Nephron (organoid): Measurements from ENCODE around the gene THYN1.

Experiments
- H3K27ac Mint-ChIP-seq, 3 experiments: 2 replicates each; pipeline ENCODE4 v1.8.0; 2020; ENCODE audit warnings: mixed read lengths in 3 of 3, mild to moderate bottlenecking in 2 of 3, moderate library complexity in 1 of 3
- H3K27me3 Mint-ChIP-seq: 2 replicates; pipeline ENCODE4 v1.8.0; 2021; ENCODE audit warnings: low read depth, mild to moderate bottlenecking, moderate library complexity, mixed read lengths
- H3K36me3 Mint-ChIP-seq: 2 replicates; pipeline ENCODE4 v1.8.0; 2020; ENCODE audit warnings: low read depth, mixed read lengths
- H3K4me1 Mint-ChIP-seq: 2 replicates; pipeline ENCODE4 v1.8.0; 2020; ENCODE audit warnings: mixed read lengths
- H3K4me3 Mint-ChIP-seq, 3 experiments: 2 replicates each; pipeline ENCODE4 v1.8.0; 2020; ENCODE audit warnings: mild to moderate bottlenecking in 3 of 3, mixed read lengths in 3 of 3, moderate library complexity in 2 of 3
- H3K9me3 Mint-ChIP-seq: 2 replicates; pipeline ENCODE4 v1.8.0; 2020; ENCODE audit warnings: mixed read lengths
- TF ChIP-seq, protein P1 (sequence below), 3 experiments: fragments of 200-600 bp; sonication (generic); IDR thresholded peaks; one replicate each; pipeline ENCODE4 v1.5.0; 2021; ENCODE audit warnings: antibody characterized with exemption in 3 of 3; ENCODE audit not compliant: unreplicated experiment in 3 of 3

Gene THYN1

GRCh38 chr11:134242376-134242775, 10.8 kb downstream of the THYN1 start:
- TF ChIP-seq, protein P1, sequence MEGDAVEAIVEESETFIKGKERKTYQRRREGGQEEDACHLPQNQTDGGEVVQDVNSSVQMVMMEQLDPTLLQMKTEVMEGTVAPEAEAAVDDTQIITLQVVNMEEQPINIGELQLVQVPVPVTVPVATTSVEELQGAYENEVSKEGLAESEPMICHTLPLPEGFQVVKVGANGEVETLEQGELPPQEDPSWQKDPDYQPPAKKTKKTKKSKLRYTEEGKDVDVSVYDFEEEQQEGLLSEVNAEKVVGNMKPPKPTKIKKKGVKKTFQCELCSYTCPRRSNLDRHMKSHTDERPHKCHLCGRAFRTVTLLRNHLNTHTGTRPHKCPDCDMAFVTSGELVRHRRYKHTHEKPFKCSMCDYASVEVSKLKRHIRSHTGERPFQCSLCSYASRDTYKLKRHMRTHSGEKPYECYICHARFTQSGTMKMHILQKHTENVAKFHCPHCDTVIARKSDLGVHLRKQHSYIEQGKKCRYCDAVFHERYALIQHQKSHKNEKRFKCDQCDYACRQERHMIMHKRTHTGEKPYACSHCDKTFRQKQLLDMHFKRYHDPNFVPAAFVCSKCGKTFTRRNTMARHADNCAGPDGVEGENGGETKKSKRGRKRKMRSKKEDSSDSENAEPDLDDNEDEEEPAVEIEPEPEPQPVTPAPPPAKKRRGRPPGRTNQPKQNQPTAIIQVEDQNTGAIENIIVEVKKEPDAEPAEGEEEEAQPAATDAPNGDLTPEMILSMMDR (IDR thresholded peaks at IDR 0.05; ENCODE audit: unreplicated experiment in 3 of 3), result no peak
- Mint-ChIP-seq H3K27me3 (no peaks in the 10 kb centered on the region), H3K4me3 (no peak overlapping the region), H3K9me3 (no peaks in the 10 kb centered on the region), H3K4me1 (no peaks in the 10 kb centered on the region), H3K27ac (no peak overlapping the region), H3K36me3 (peaks cover 51% of the 10 kb centered on the region)

DNA sequence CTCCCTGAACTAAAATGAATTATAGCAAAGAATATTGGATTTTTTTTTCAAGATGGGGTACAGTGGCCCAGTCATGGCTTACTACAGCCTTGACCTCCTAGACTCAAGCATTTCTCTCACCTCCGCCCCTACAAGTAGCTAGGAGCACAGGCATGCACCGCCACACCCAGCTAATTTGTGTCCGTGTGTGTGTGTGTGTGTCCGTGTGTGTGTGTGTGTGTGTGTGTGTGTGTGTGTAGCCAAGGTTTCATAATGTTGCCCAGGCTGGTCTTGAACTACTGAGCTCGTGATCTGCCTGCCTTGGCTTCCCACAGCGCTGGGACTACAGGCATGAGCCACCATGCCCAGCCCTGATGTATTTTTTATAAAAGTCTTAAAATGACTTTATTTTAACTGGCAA, 12.6 kb downstream of the THYN1 start:
- H3K27ac Mint-ChIP-seq, result no peak overlapping the region
- no peaks in the 10 kb centered on the region for H3K4me1 Mint-ChIP-seq
- peaks cover 53% of the 10 kb centered on the region for H3K36me3 Mint-ChIP-seq
- no peaks in the 10 kb centered on the region for H3K9me3 Mint-ChIP-seq
- H3K27me3 Mint-ChIP-seq, result no peaks in the 10 kb centered on the region
- TF ChIP-seq, protein P1 (IDR thresholded peaks at IDR 0.05; ENCODE audit: unreplicated experiment in 3 of 3), result no peak
- H3K4me3 Mint-ChIP-seq, result no peak overlapping the region

- no peaks in the 10 kb centered on the region for H3K9me3 Mint-ChIP-seq
- H3K27me3 Mint-ChIP-seq, result no peaks in the 10 kb centered on the region
- TF ChIP-seq, protein P1 (IDR thresholded peaks at IDR 0.05; ENCODE audit: unreplicated experiment in 3 of 3), result no peak
- H3K27ac Mint-ChIP-seq, result no peak overlapping the region
- no peaks in the 10 kb centered on the region for H3K4me1 Mint-ChIP-seq
- H3K36me3 Mint-ChIP-seq, result peaks cover 53% of the 10 kb centered on the region
- no peak overlapping the region for H3K4me3 Mint-ChIP-seq
Measured at GRCh38 chr11:134238956-134239355, 14.2 kb downstream of the THYN1 start.

DNA sequence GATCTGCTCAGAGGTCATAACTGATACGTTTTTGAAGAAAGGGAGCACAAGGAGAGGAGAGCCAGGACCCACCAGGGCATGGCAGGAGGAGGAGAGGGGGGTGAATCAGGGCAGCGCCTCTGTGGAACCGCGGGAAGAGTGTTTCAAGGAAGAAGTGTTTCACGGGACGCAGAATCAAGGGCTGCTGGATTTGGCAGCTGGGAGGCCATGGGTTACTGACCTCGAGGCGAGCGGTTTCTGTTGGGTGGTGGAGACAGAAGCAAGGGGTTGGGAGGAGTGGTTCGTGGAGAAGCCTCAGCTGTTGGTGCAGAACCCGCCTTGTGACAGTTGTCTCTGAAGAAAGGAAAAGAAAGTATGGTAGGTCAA, 15.6 kb downstream of the THYN1 start:
- Mint-ChIP-seq H3K36me3 (peaks cover 39% of the 10 kb centered on the region), H3K27me3 (no peaks in the 10 kb centered on the region), H3K4me1 (no peaks in the 10 kb centered on the region), H3K27ac (no peak overlapping the region), H3K9me3 (no peaks in the 10 kb centered on the region), H3K4me3 (no peak overlapping the region)
- TF ChIP-seq, protein P1 (IDR thresholded peaks at IDR 0.05; ENCODE audit: unreplicated experiment in 3 of 3), result no peak

- H3K27ac Mint-ChIP-seq, result no peak overlapping the region
- H3K36me3 Mint-ChIP-seq, result peaks cover 38% of the 10 kb centered on the region
- no peaks in the 10 kb centered on the region for H3K27me3 Mint-ChIP-seq
- no peaks in the 10 kb centered on the region for H3K4me1 Mint-ChIP-seq
- TF ChIP-seq, protein P1 (IDR thresholded peaks at IDR 0.05; ENCODE audit: unreplicated experiment in 3 of 3), result no peak
- no peaks in the 10 kb centered on the region for H3K9me3 Mint-ChIP-seq
- no peak overlapping the region for H3K4me3 Mint-ChIP-seq
Measured at GRCh38 chr11:134236834-134237556, 16.2 kb downstream of the THYN1 start.

GRCh38 chr11:134235399-134235798, 17.8 kb downstream of the THYN1 start:
- Mint-ChIP-seq H3K4me1 (peaks cover 9% of the 10 kb centered on the region), H3K27ac (no peak overlapping the region), H3K4me3 (no peak overlapping the region), H3K9me3 (no peaks in the 10 kb centered on the region), H3K27me3 (no peaks in the 10 kb centered on the region), H3K36me3 (peaks cover 36% of the 10 kb centered on the region)
- TF ChIP-seq, protein P1 (IDR thresholded peaks at IDR 0.05; ENCODE audit: unreplicated experiment in 3 of 3), result no peak
